ENCODE measurements around the gene ILKAP.

ILKAP gene

GRCh38 chr2:238237431-238238135 lies 34.1 kb upstream of the ILKAP start:
- no peak for DNase-seq

- DNase-seq, result no peak
These were observed 33.1 kb upstream of the ILKAP start for GRCh38 chr2:238236571-238236970.

- DNase-seq, result no peak
These were observed 32.4 kb upstream of the ILKAP start for GRCh38 chr2:238235856-238236255.

GRCh38 chr2:238235331-238235732 lies 31.8 kb upstream of the ILKAP start:
- no peak for DNase-seq

GRCh38 chr2:238233625-238234024 lies 30.1 kb upstream of the ILKAP start:
- DNase-seq, result no peak

- no peak for DNase-seq
These were observed 28.3 kb upstream of the ILKAP start for GRCh38 chr2:238231809-238232208.

- no peak for DNase-seq
These were observed 27.8 kb upstream of the ILKAP start for GRCh38 chr2:238231251-238231793.

GRCh38 chr2:238230699-238231098 lies 27.2 kb upstream of the ILKAP start:
- no peak for DNase-seq

GRCh38 chr2:238228700-238229099 lies 25.2 kb upstream of the ILKAP start:
- DNase-seq, result no peak

- DNase-seq, result no peak
These were observed 24.1 kb upstream of the ILKAP start for GRCh38 chr2:238227587-238228032.

GRCh38 chr2:238226698-238227586 lies 23.4 kb upstream of the ILKAP start:
- DNase-seq, result no peak

- DNase-seq, result no peak
These were observed 22.6 kb upstream of the ILKAP start for GRCh38 chr2:238225911-238226697.

GRCh38 chr2:238225121-238225520 lies 21.6 kb upstream of the ILKAP start:
- DNase-seq, result no peak

GRCh38 chr2:238224356-238225035 lies 21.0 kb upstream of the ILKAP start:
- DNase-seq, result no peak

GRCh38 chr2:238220892-238221521 lies 17.5 kb upstream of the ILKAP start:
- peak; percentile 38 for DNase-seq

GRCh38 chr2:238220274-238220891 lies 16.9 kb upstream of the ILKAP start:
- DNase-seq, result no peak

GRCh38 chr2:238216651-238217184 lies 13.2 kb upstream of the ILKAP start:
- DNase-seq, result peak; percentile 67

GRCh38 chr2:238207006-238207405 lies 3.5 kb upstream of the ILKAP start:
- no peak for DNase-seq

- no peak for DNase-seq
These were observed 633 bp upstream of the ILKAP start for GRCh38 chr2:238203973-238204683.

GRCh38 chr2:238202326-238203093 lies 985 bp downstream of the ILKAP start:
- DNase-seq, result no peak

All from NCI-H1694 treated with DMSO at 0.1 percent for 48 hours (cell line).